Activated CD4-positive, alpha-beta T cell treated with anti-CD3 and anti-CD28 coated beads, Interleukin-2, amount 10 ng/mL, durations not matched to agents 24 days and 14 days (primary cell): ENCODE measurements around the gene TTLL4. TPM values are rescaled to one million over a fixed set of nuclear protein-coding genes. Genes with fewer than 3 reads are reported as not detected.

Source experiments
- DNase-seq: peaks from one replicate; pipeline ENCODE4 v3.0.0; 2022
- H3K27ac Mint-ChIP-seq: one replicate; pipeline ENCODE4 v1.8.0; 2022; ENCODE audit warnings: mild to moderate bottlenecking, mixed read lengths
- H3K27me3 Mint-ChIP-seq: one replicate; pipeline ENCODE4 v1.8.0; 2022; ENCODE audit warnings: mixed read lengths
- H3K36me3 Mint-ChIP-seq: one replicate; pipeline ENCODE4 v1.8.0; 2022; ENCODE audit warnings: low read depth, mild to moderate bottlenecking, mixed read lengths
- H3K4me1 Mint-ChIP-seq: one replicate; pipeline ENCODE4 v1.8.0; 2021; ENCODE audit warnings: mixed read lengths
- H3K4me3 Mint-ChIP-seq: one replicate; pipeline ENCODE4 v1.8.0; 2022; ENCODE audit warnings: mild to moderate bottlenecking, moderate library complexity, mixed read lengths
- H3K9me3 Mint-ChIP-seq: one replicate; pipeline ENCODE4 v1.8.0; 2021; ENCODE audit warnings: mixed read lengths
- intact Hi-C: fragments of 100-400 bp; cut with micrococcal nuclease; formaldehyde crosslinking; loops from one replicate; pipeline ENCODE4 v1.15.1; 2023
- total RNA-seq: library from RNA; stranded (reverse); gene quantifications from 2 replicates; pipeline ENCODE4 v1.2.3, GENCODE V29; 2022

The TTLL4 gene
- total RNA-seq, 1 donor from 2014 or later: 66.1 TPM

DNA sequence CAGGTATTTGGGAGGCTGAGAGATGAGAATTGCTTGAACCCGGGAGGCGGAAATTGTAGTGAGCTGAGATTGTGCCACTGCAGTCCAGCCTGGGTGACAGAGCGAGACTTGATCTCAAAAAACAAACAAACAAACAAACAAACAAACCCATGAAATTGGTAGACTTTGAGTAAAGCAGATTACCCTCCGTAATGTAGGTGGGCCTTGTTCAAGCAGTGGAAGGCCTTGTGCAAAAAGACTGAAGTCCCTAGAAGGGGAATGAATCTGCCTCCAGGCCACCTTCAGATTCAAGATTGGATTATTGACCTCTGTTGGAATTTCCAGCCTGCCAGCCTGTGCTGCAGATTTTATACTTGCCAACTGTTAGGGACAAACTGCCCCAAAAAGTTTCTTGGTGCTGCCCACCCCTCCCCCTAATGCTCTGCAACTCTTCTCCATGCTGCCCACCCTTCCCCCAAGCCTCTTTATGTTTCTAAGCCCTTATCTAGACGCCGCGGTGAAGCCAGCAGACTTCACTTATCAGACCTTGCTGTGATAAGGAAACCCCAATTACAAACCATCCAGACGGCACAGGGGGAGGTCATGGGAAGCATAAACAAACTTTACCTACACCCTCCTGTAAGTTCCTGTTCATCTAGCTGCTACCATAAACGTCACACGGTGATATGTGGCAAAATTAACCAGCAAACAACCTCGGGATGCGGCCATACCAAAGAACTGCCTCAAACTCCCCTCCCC is 88.3 kb downstream of the TTLL4 start:
- intact Hi-C loops: no loop called here
- Mint-ChIP-seq H3K4me3 (no peak overlapping the region), H3K36me3 (no peaks in the 10 kb centered on the region), H3K4me1 (peaks cover 7% of the 10 kb centered on the region), H3K27ac (no peak overlapping the region), H3K27me3 (peaks cover 31% of the 10 kb centered on the region), H3K9me3 (no peaks in the 10 kb centered on the region)
- no peak for DNase-seq

GRCh38 chr2:218799990-218800389 is 89.4 kb downstream of the TTLL4 start:
- DNase-seq: no peak
- Mint-ChIP-seq H3K4me1 (peaks cover 7% of the 10 kb centered on the region), H3K9me3 (peaks cover 5% of the 10 kb centered on the region), H3K4me3 (no peak overlapping the region), H3K27ac (no peak overlapping the region), H3K36me3 (no peaks in the 10 kb centered on the region), H3K27me3 (peaks cover 35% of the 10 kb centered on the region)
- intact Hi-C loops: no loop called here

DNA sequence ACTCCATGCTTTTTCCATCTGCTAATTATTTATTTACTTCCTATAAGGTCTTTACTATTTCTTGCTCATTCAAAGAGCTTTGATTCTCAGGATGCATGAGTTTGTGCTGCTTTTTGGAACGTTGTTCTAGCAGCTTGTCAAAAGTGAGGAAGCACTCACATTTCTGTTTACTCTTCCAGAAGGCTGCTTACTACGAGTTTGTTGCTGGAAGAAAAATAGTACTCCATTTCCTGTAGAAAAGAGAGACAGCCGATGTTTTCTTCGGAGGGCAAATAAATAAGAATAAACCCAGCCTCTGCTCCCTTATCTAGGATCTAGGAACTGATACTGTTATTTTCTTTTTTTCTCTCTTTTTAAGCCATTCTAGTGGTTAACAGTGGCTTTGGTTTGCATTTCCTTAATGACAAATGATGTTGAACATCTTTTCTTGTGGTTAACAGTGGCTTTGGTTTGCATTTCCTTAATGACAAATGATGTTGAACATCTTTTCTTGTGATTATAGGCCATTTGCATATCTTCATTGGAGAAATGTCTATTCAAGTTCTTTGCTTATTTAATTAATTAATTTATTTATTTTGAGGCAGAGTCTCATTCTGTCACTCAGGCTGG is 91.9 kb downstream of the TTLL4 start:
- Mint-ChIP-seq H3K4me3 (no peak overlapping the region), H3K9me3 (peaks cover 8% of the 10 kb centered on the region), H3K27me3 (peaks cover 39% of the 10 kb centered on the region), H3K27ac (no peak overlapping the region), H3K4me1 (peaks cover 9% of the 10 kb centered on the region), H3K36me3 (no peaks in the 10 kb centered on the region)
- intact Hi-C loops: no loop called here
- DNase-seq: no peak

- Mint-ChIP-seq H3K27me3 (peaks cover 28% of the 10 kb centered on the region), H3K4me3 (no peak overlapping the region), H3K27ac (no peak overlapping the region), H3K36me3 (no peaks in the 10 kb centered on the region), H3K4me1 (peaks cover 5% of the 10 kb centered on the region), H3K9me3 (peaks cover 8% of the 10 kb centered on the region)
- intact Hi-C loops: no loop called here
- no peak for DNase-seq
Measured at GRCh38 chr2:218804817-218805216, 94.2 kb downstream of the TTLL4 start.

Other genes with a start within 250 kb of the TTLL4 start
- gene USP37, start 142.5 kb upstream of the TTLL4 start, total RNA-seq: 45.0 and 45.5 TPM in 2 replicates
- gene CNOT9, start 142.0 kb upstream of the TTLL4 start, total RNA-seq: 131 and 134 TPM in 2 replicates
- 0.26 and 0.52 TPM in 2 replicates for gene PLCD4, start 102.9 kb upstream of the TTLL4 start, total RNA-seq
- 59.6 and 60.9 TPM in 2 replicates for gene ZNF142, start 51.2 kb upstream of the TTLL4 start, total RNA-seq
- gene BCS1L, start 51.2 kb upstream of the TTLL4 start, total RNA-seq: 92.9 and 94.4 TPM in 2 replicates
- 23.6 and 28.8 TPM in 2 replicates for gene RNF25, start 38.8 kb upstream of the TTLL4 start, total RNA-seq
- 20.2 and 21.3 TPM in 2 replicates for gene STK36, start 38.7 kb upstream of the TTLL4 start, total RNA-seq
- gene CYP27A1, start 71.3 kb downstream of the TTLL4 start, total RNA-seq: 0.09 TPM in 1 of 2 replicates, not detected in the other
- not detected in 2 replicates for gene PRKAG3, start 121.0 kb downstream of the TTLL4 start, total RNA-seq
- gene WNT6, start 149.0 kb downstream of the TTLL4 start, total RNA-seq: not detected in 2 replicates
- gene WNT10A, start 170.0 kb downstream of the TTLL4 start, total RNA-seq: 0.12 and 0.28 TPM in 2 replicates
- gene CDK5R2, start 248.8 kb downstream of the TTLL4 start, total RNA-seq: not detected in 2 replicates